Measurements from ENCODE around the gene VASH2.
"Not testable (repeated sequence)": the region's sequence is repeated elsewhere in the genome, so short reads cannot be mapped to it uniquely, and the experiment has no call there.

VASH2 gene

GRCh38 chr1:212964102-212964501 lies 13.8 kb downstream of the VASH2 start:
- no peak for DNase-seq (ENCODE audit: low read depth, low spot score)
- H3K4me3 ChIP-seq (ENCODE audit: low read depth, low read length): no peak overlapping the region
- in situ Hi-C loops (cut with HindIII; ENCODE audit: low sequenced_read_pairs): no loop called here
- TF ChIP-seq CTCF (IDR thresholded peaks at IDR 0.05; ENCODE audit: low read depth, low read length): no peak

GRCh38 chr1:212964993-212965392 lies 14.7 kb downstream of the VASH2 start:
- in situ Hi-C loops (cut with HindIII; ENCODE audit: low sequenced_read_pairs): not testable (repeated sequence)

GRCh38 chr1:212966616-212967015 lies 16.3 kb downstream of the VASH2 start:
- in situ Hi-C loops (cut with HindIII; ENCODE audit: low sequenced_read_pairs): no loop called here
- DNase-seq (ENCODE audit: low read depth, low spot score): no peak
- no peak overlapping the region for H3K4me3 ChIP-seq (ENCODE audit: low read depth, low read length)
- no peak for TF ChIP-seq CTCF (IDR thresholded peaks at IDR 0.05; ENCODE audit: low read depth, low read length)

More at GRCh38 chr1:212964993-212965392, 14.7 kb downstream of the VASH2 start:
- DNase-seq (ENCODE audit: low read depth, low spot score); H3K4me3 ChIP-seq (ENCODE audit: low read depth, low read length): not testable (repeated sequence)

GRCh38 chr1:212967801-212968200 lies 17.5 kb downstream of the VASH2 start:
- in situ Hi-C loops (cut with HindIII; ENCODE audit: low sequenced_read_pairs): no loop called here
- peak; percentile 63 for TF ChIP-seq CTCF (IDR thresholded peaks at IDR 0.05; ENCODE audit: low read depth, low read length)
- peak; percentile 33 for DNase-seq (ENCODE audit: low read depth, low spot score)
- no peak overlapping the region for H3K4me3 ChIP-seq (ENCODE audit: low read depth, low read length)

GRCh38 chr1:212968368-212968863 lies 18.1 kb downstream of the VASH2 start:
- no peak overlapping the region for H3K4me3 ChIP-seq (ENCODE audit: low read depth, low read length)
- TF ChIP-seq CTCF (IDR thresholded peaks at IDR 0.05; ENCODE audit: low read depth, low read length): no peak
- in situ Hi-C loops (cut with HindIII; ENCODE audit: low sequenced_read_pairs): no loop called here
- DNase-seq (ENCODE audit: low read depth, low spot score): no peak

- in situ Hi-C loops (cut with HindIII; ENCODE audit: low sequenced_read_pairs): no loop called here
- TF ChIP-seq CTCF (IDR thresholded peaks at IDR 0.05; ENCODE audit: low read depth, low read length): no peak
Measured at GRCh38 chr1:212970085-212970484, 19.7 kb downstream of the VASH2 start.

GRCh38 chr1:212971312-212971711 lies 21.0 kb downstream of the VASH2 start:
- DNase-seq (ENCODE audit: low read depth, low spot score): no peak
- in situ Hi-C loops (cut with HindIII; ENCODE audit: low sequenced_read_pairs): no loop called here
- TF ChIP-seq CTCF (IDR thresholded peaks at IDR 0.05; ENCODE audit: low read depth, low read length): no peak
- no peak overlapping the region for H3K4me3 ChIP-seq (ENCODE audit: low read depth, low read length)

More at GRCh38 chr1:212970085-212970484, 19.7 kb downstream of the VASH2 start:
- DNase-seq (ENCODE audit: low read depth, low spot score): no peak
- H3K4me3 ChIP-seq (ENCODE audit: low read depth, low read length): no peak overlapping the region

Data from astrocyte of the spinal cord (primary cell).